ENCODE data around the gene CLTA. TPM values are rescaled to one million over a fixed set of nuclear protein-coding genes. Genes with fewer than 3 reads are reported as not detected.
A peak's percentile ranks its signal among the peaks of the same experiment; 100 is the strongest.

Gene CLTA
- total RNA-seq, 4 donors from 2014 or later = 163 to 308 (median 217) TPM

DNA sequence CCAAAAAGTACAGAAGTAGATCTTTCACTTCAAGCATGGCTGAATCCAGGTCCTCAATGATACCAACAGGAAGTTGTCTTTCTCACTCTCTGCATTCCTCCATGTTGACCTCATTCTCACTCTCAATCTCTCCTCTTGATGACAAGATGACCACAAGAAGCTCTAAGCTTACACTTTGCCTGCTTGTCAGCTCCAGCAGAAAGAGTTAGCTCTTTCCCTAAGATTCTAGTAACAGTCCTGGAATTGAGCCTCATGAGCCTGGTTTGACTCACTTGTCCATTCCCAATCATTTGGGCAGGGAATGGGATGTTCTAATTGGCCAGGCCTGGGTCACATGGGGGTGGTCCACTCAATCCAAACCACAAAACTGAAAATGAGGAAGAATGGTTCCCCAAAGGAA, 3.3 kb upstream of the CLTA start:
- no peaks in the 10 kb centered on the region for H3K27me3 ChIP-seq
- in situ Hi-C loops (cut with MboI; ENCODE audit: low pct_ligation_motif_present in 1 of 4, low pct_unique_long_range_greater_than_20kb in 1 of 4, low sequenced_read_pairs in 3 of 4) = no loop called here
- no peak overlapping the region for H3K27ac ChIP-seq
- H3K36me3 ChIP-seq = no peaks in the 10 kb centered on the region
- H3K4me1 ChIP-seq = peaks cover 6 to 15% (median 10%) of the 10 kb centered on the region in 4 donors
- no peak for DNase-seq
- H3K9me3 ChIP-seq = no peaks in the 10 kb centered on the region
- no peak overlapping the region for H3K4me3 ChIP-seq
- intact Hi-C loops (cut with DNase I; ENCODE audit: low total_unique reads) = no loop called here
- TF ChIP-seq EP300 (IDR thresholded peaks at IDR 0.05; ENCODE audit: low read depth) (no peak), POLR2AphosphoS5 (IDR thresholded peaks at IDR 0.05) (no peak), POLR2A (IDR thresholded peaks at IDR 0.05) (no peak), CTCF (IDR thresholded peaks at IDR 0.05) (no peak)

DNA sequence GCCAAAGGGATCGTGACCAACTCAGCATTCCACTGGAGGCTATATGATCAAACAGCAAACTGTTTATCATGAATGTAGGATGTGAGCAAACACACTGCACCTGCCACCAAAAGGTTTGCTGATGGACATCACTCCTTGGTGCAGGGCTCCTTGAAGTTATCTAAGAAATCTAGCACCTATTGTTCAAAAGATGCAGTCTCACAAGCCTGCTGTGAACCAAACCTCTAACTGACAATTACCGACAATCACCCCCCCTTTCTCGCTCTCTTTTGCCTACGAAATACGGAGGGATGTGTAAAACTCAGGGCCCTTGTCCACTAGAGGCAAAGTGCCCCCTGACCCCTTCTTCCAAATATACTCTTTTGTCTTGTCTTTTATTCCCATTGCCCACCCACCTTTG, 2.5 kb upstream of the CLTA start:
- H3K4me3 ChIP-seq = no peak overlapping the region
- no peaks in the 10 kb centered on the region for H3K9me3 ChIP-seq
- DNase-seq = no peak
- no peaks in the 10 kb centered on the region for H3K36me3 ChIP-seq
- peaks cover 13 to 23% (median 18%) of the 10 kb centered on the region in 4 donors for H3K4me1 ChIP-seq
- no peaks in the 10 kb centered on the region for H3K27me3 ChIP-seq
- intact Hi-C loops (cut with DNase I; ENCODE audit: low total_unique reads) = no loop called here
- in situ Hi-C loops (cut with MboI; ENCODE audit: low pct_ligation_motif_present in 1 of 4, low pct_unique_long_range_greater_than_20kb in 1 of 4, low sequenced_read_pairs in 3 of 4) = no loop called here
- no peak for TF ChIP-seq POLR2A (IDR thresholded peaks at IDR 0.05)
- TF ChIP-seq CTCF (IDR thresholded peaks at IDR 0.05) = no peak
- TF ChIP-seq POLR2AphosphoS5 (IDR thresholded peaks at IDR 0.05) = no peak
- TF ChIP-seq EP300 (IDR thresholded peaks at IDR 0.05; ENCODE audit: low read depth) = no peak
- no peak overlapping the region for H3K27ac ChIP-seq
- WGBS, 2 donors (ENCODE audit: low coverage in 1 of 2) = 91 to 93% methylated on average over 5 of the region's 5 CpGs

- DNase-seq = peak; percentile 32
- WGBS, 2 donors (ENCODE audit: low coverage in 1 of 2) = 0 to 7% methylated on average over 5 to 9 of the region's 9 CpGs
- Histone ChIP-seq H3K27ac (peak overlapping the region; percentile 90 to 96 (median 92)), H3K27me3 (no peaks in the 10 kb centered on the region), H3K4me3 (peak overlapping the region; percentile 59 to 96 (median 78)), H3K4me1 (peaks cover 25 to 41% (median 31%) of the 10 kb centered on the region in 4 donors), H3K36me3 (no peaks in the 10 kb centered on the region), H3K9me3 (no peaks in the 10 kb centered on the region)
- intact Hi-C loops (cut with DNase I; ENCODE audit: low total_unique reads) (no loop called here), in situ Hi-C loops (cut with MboI; ENCODE audit: low pct_ligation_motif_present in 1 of 4, low pct_unique_long_range_greater_than_20kb in 1 of 4, low sequenced_read_pairs in 3 of 4) (no loop called here)
- no peak for TF ChIP-seq EP300 (IDR thresholded peaks at IDR 0.05; ENCODE audit: low read depth)
- TF ChIP-seq POLR2A (IDR thresholded peaks at IDR 0.05) = no peak
- TF ChIP-seq POLR2AphosphoS5 (IDR thresholded peaks at IDR 0.05) = no peak
- TF ChIP-seq CTCF (IDR thresholded peaks at IDR 0.05) = no peak
Observed at GRCh38 chr9:36189976-36190375, 745 bp upstream of the CLTA start.

GRCh38 chr9:36191290-36191645, 547 bp downstream of the CLTA start:
- no peaks in the 10 kb centered on the region for H3K9me3 ChIP-seq
- no peaks in the 10 kb centered on the region for H3K27me3 ChIP-seq
- intact Hi-C loops (cut with DNase I; ENCODE audit: low total_unique reads) (no loop called here), in situ Hi-C loops (cut with MboI; ENCODE audit: low pct_ligation_motif_present in 1 of 4, low pct_unique_long_range_greater_than_20kb in 1 of 4, low sequenced_read_pairs in 3 of 4) (no loop called here)
- peak overlapping the region; percentile 90 to 96 (median 92) for H3K27ac ChIP-seq
- 0 to 1% methylated on average over 6 to 18 of the region's 18 CpGs for WGBS, 2 donors (ENCODE audit: low coverage in 1 of 2)
- TF ChIP-seq CTCF (IDR thresholded peaks at IDR 0.05) (no peak), POLR2A (IDR thresholded peaks at IDR 0.05) (no peak), POLR2AphosphoS5 (IDR thresholded peaks at IDR 0.05) (no peak), EP300 (IDR thresholded peaks at IDR 0.05; ENCODE audit: low read depth) (no peak)
- peak; percentile 35 for DNase-seq
- H3K4me3 ChIP-seq = peak overlapping the region; percentile 70 to 96 (median 78)
- peaks cover 25 to 43% (median 31%) of the 10 kb centered on the region in 4 donors for H3K4me1 ChIP-seq
- H3K36me3 ChIP-seq = no peaks in the 10 kb centered on the region

Measured in transverse colon (tissue), 4 donors.